NCI-H128 (cell line): ENCODE data around the gene KCNIP1.
"Not testable (repeated sequence)": the region's sequence is repeated elsewhere in the genome, so short reads cannot be mapped to it uniquely, and the experiment has no call there.

ENCODE experiments used
- DNase-seq: peaks from one replicate; lab custom pipeline; 2025; ENCODE audit not compliant: unreplicated experiment; lab: John Stamatoyannopoulos, UW

The KCNIP1 gene

GRCh38 chr5:170762298-170762697 lies 258.5 kb downstream of the KCNIP1 start:
- DNase-seq, result not testable (repeated sequence)

- not testable (repeated sequence) for DNase-seq
These were observed 262.0 kb downstream of the KCNIP1 start for GRCh38 chr5:170765868-170766267.

- DNase-seq, result no peak
These were observed 265.4 kb downstream of the KCNIP1 start for GRCh38 chr5:170769246-170769645.

- DNase-seq, result no peak
These were observed 266.1 kb downstream of the KCNIP1 start for GRCh38 chr5:170769898-170770416.

GRCh38 chr5:170771496-170771895 lies 267.7 kb downstream of the KCNIP1 start:
- no peak for DNase-seq

- DNase-seq, result no peak
These were observed 269.5 kb downstream of the KCNIP1 start for GRCh38 chr5:170773024-170773985.

GRCh38 chr5:170774831-170775230 lies 271.0 kb downstream of the KCNIP1 start:
- DNase-seq, result no peak

- DNase-seq, result no peak
These were observed 278.1 kb downstream of the KCNIP1 start for GRCh38 chr5:170781946-170782345.

- DNase-seq, result no peak
These were observed 278.6 kb downstream of the KCNIP1 start for GRCh38 chr5:170782438-170782837.

GRCh38 chr5:170783498-170784247 lies 279.9 kb downstream of the KCNIP1 start, which contains the start of gene GABRP:
TSS of gene GABRP (plus strand) at chr5:170783725. CDS start at chr5:170788616, 4,891 bp downstream.
- no peak for DNase-seq

- no peak for DNase-seq
These were observed 281.6 kb downstream of the KCNIP1 start for GRCh38 chr5:170785416-170785815.
